Nephron progenitor cell (in vitro differentiated cells): ENCODE measurements around the gene MOB3A.

Source experiments
- DNase-seq: peaks from one replicate; pipeline ENCODE4 v3.0.0; 2021
- H3K27ac Mint-ChIP-seq: 2 replicates; pipeline ENCODE4 v1.8.0; 2021; ENCODE audit warnings: mild to moderate bottlenecking, moderate library complexity, mixed read lengths
- H3K27me3 Mint-ChIP-seq: 2 replicates; pipeline ENCODE4 v1.8.0; 2021; ENCODE audit warnings: mild to moderate bottlenecking, low read depth, mixed read lengths; ENCODE audit not compliant: poor library complexity
- H3K36me3 Mint-ChIP-seq: 2 replicates; pipeline ENCODE4 v1.8.0; 2021; ENCODE audit warnings: low read depth, mixed read lengths
- H3K4me1 Mint-ChIP-seq: 2 replicates; pipeline ENCODE4 v1.8.0; 2021; ENCODE audit warnings: mixed read lengths
- H3K4me3 Mint-ChIP-seq: 2 replicates; pipeline ENCODE4 v1.8.0; 2021; ENCODE audit warnings: mild to moderate bottlenecking, moderate library complexity, mixed read lengths
- H3K9me3 Mint-ChIP-seq: 2 replicates; pipeline ENCODE4 v1.8.0; 2021; ENCODE audit warnings: mild to moderate bottlenecking, moderate library complexity, mixed read lengths
- CTCF ChIP-seq: fragments of 200-600 bp; sonication (generic); IDR thresholded peaks from 2 replicates; pipeline ENCODE4 v1.5.0; 2021; ENCODE audit warnings: antibody characterized with exemption

Gene MOB3A

GRCh38 chr19:2112516-2113320, 16.6 kb upstream of the MOB3A start:
- DNase-seq: no peak
- no peak for TF ChIP-seq CTCF
- no peaks in the 10 kb centered on the region for H3K4me1 Mint-ChIP-seq
- peaks cover 3% of the 10 kb centered on the region for H3K27me3 Mint-ChIP-seq
- H3K36me3 Mint-ChIP-seq: peaks cover 33% of the 10 kb centered on the region
- H3K9me3 Mint-ChIP-seq: no peaks in the 10 kb centered on the region
- no peak overlapping the region for H3K27ac Mint-ChIP-seq
- no peak overlapping the region for H3K4me3 Mint-ChIP-seq

- Mint-ChIP-seq H3K4me1 (no peaks in the 10 kb centered on the region), H3K27me3 (peaks cover 5% of the 10 kb centered on the region), H3K27ac (peak overlapping the region; percentile 69), H3K4me3 (no peak overlapping the region), H3K36me3 (peaks cover 40% of the 10 kb centered on the region), H3K9me3 (no peaks in the 10 kb centered on the region)
- no peak for DNase-seq
- TF ChIP-seq CTCF: no peak
Measured at GRCh38 chr19:2111886-2112285, 15.8 kb upstream of the MOB3A start.

- no peak for DNase-seq
- peaks cover 45% of the 10 kb centered on the region for H3K36me3 Mint-ChIP-seq
- H3K4me3 Mint-ChIP-seq: no peak overlapping the region
- H3K27me3 Mint-ChIP-seq: peaks cover 5% of the 10 kb centered on the region
- peak overlapping the region; percentile 69 for H3K27ac Mint-ChIP-seq
- no peak for TF ChIP-seq CTCF
- H3K4me1 Mint-ChIP-seq: no peaks in the 10 kb centered on the region
- H3K9me3 Mint-ChIP-seq: peaks cover 4% of the 10 kb centered on the region
Measured at GRCh38 chr19:2111425-2111824, 15.3 kb upstream of the MOB3A start.

- peaks cover 10% of the 10 kb centered on the region for H3K9me3 Mint-ChIP-seq
- H3K4me1 Mint-ChIP-seq: no peaks in the 10 kb centered on the region
- H3K27me3 Mint-ChIP-seq: peaks cover 5% of the 10 kb centered on the region
- DNase-seq: no peak
- H3K27ac Mint-ChIP-seq: no peak overlapping the region
- H3K4me3 Mint-ChIP-seq: no peak overlapping the region
- TF ChIP-seq CTCF: no peak
- H3K36me3 Mint-ChIP-seq: peaks cover 51% of the 10 kb centered on the region
Measured at GRCh38 chr19:2110822-2111221, 14.7 kb upstream of the MOB3A start.

- peaks cover 5% of the 10 kb centered on the region for H3K27me3 Mint-ChIP-seq
- DNase-seq: no peak
- peaks cover 22% of the 10 kb centered on the region for H3K9me3 Mint-ChIP-seq
- no peak overlapping the region for H3K4me3 Mint-ChIP-seq
- TF ChIP-seq CTCF: no peak
- H3K4me1 Mint-ChIP-seq: no peaks in the 10 kb centered on the region
- peaks cover 58% of the 10 kb centered on the region for H3K36me3 Mint-ChIP-seq
- H3K27ac Mint-ChIP-seq: peak overlapping the region; percentile 68
Measured at GRCh38 chr19:2109046-2109864, 13.1 kb upstream of the MOB3A start.
